Prostate gland (tissue), 2 donors: Measurements from ENCODE around the gene AP2A1.

Experiments used
- CTCF ChIP-seq, 4 experiments: fragments of 200-600 bp in 2 of 4; fragments of 450-650 bp in 2 of 4; sonication (generic) in 2 of 4; IDR thresholded peaks; 1 replicate in 3 of 4; 2 replicates in 1 of 4; pipeline ENCODE4 v1.5.1; 2016 to 2019; ENCODE audit warnings: antibody characterized with exemption in 4 of 4, mild to moderate bottlenecking in 2 of 4, moderate library complexity in 2 of 4
- POLR2A ChIP-seq: fragments of 450-650 bp; IDR thresholded peaks from one replicate; pipeline ENCODE4 v1.6.1; 2016; ENCODE audit warnings: antibody characterized with exemption, mild to moderate bottlenecking
- POLR2AphosphoS5 ChIP-seq: sonication (generic); formaldehyde crosslinking; IDR thresholded peaks from one replicate; pipeline ENCODE4 v1.6.1; 2017; ENCODE audit warnings: antibody characterized with exemption

GRCh38 chr19:49779731-49780555 lies 13.1 kb downstream of the AP2A1 start:
- TF ChIP-seq POLR2A, result no peak
- no peak for TF ChIP-seq CTCF (IDR thresholded peaks at IDR 0.05)
- no peak for TF ChIP-seq POLR2AphosphoS5
